Measurements from ENCODE around the gene ADGRF1.

The ADGRF1 gene

GRCh38 chr6:47075168-47075567, 33.0 kb upstream of the ADGRF1 start:
- Mint-ChIP-seq H3K4me1 (peaks cover 18% of the 10 kb centered on the region), H3K4me3 (no peak overlapping the region), H3K27ac (no peak overlapping the region), H3K36me3 (ENCODE audit: low read depth) (no peaks in the 10 kb centered on the region), H3K27me3 (ENCODE audit: low read depth, poor library complexity) (no peaks in the 10 kb centered on the region), H3K9me3 (no peaks in the 10 kb centered on the region)
- TF ChIP-seq CTCF (IDR thresholded peaks at IDR 0.05): no peak
- DNase-seq: no peak

GRCh38 chr6:47073125-47074110, 31.3 kb upstream of the ADGRF1 start:
- Mint-ChIP-seq H3K27ac (no peak overlapping the region), H3K4me3 (no peak overlapping the region), H3K36me3 (ENCODE audit: low read depth) (no peaks in the 10 kb centered on the region), H3K9me3 (no peaks in the 10 kb centered on the region), H3K4me1 (peaks cover 18% of the 10 kb centered on the region), H3K27me3 (ENCODE audit: low read depth, poor library complexity) (peaks cover 4% of the 10 kb centered on the region)
- DNase-seq: no peak
- no peak for TF ChIP-seq CTCF (IDR thresholded peaks at IDR 0.05)

GRCh38 chr6:47072667-47073066, 30.5 kb upstream of the ADGRF1 start:
- TF ChIP-seq CTCF (IDR thresholded peaks at IDR 0.05): no peak
- Mint-ChIP-seq H3K4me1 (peaks cover 18% of the 10 kb centered on the region), H3K9me3 (no peaks in the 10 kb centered on the region), H3K4me3 (no peak overlapping the region), H3K36me3 (ENCODE audit: low read depth) (no peaks in the 10 kb centered on the region), H3K27ac (no peak overlapping the region), H3K27me3 (ENCODE audit: low read depth, poor library complexity) (peaks cover 4% of the 10 kb centered on the region)
- DNase-seq: no peak

GRCh38 chr6:47071681-47072080, 29.5 kb upstream of the ADGRF1 start:
- Mint-ChIP-seq H3K27me3 (ENCODE audit: low read depth, poor library complexity) (peaks cover 4% of the 10 kb centered on the region), H3K9me3 (peaks cover 2% of the 10 kb centered on the region), H3K36me3 (ENCODE audit: low read depth) (no peaks in the 10 kb centered on the region), H3K4me1 (peaks cover 14% of the 10 kb centered on the region), H3K27ac (no peak overlapping the region), H3K4me3 (no peak overlapping the region)
- TF ChIP-seq CTCF (IDR thresholded peaks at IDR 0.05): no peak
- DNase-seq: no peak

GRCh38 chr6:47070461-47070860, 28.3 kb upstream of the ADGRF1 start:
- no peak for DNase-seq
- Mint-ChIP-seq H3K4me1 (peaks cover 4% of the 10 kb centered on the region), H3K36me3 (ENCODE audit: low read depth) (no peaks in the 10 kb centered on the region), H3K27me3 (ENCODE audit: low read depth, poor library complexity) (peaks cover 4% of the 10 kb centered on the region), H3K4me3 (no peak overlapping the region), H3K9me3 (peaks cover 11% of the 10 kb centered on the region), H3K27ac (no peak overlapping the region)
- TF ChIP-seq CTCF (IDR thresholded peaks at IDR 0.05): no peak

- TF ChIP-seq CTCF (IDR thresholded peaks at IDR 0.05): no peak
- DNase-seq: no peak
- H3K36me3 Mint-ChIP-seq (ENCODE audit: low read depth): no peaks in the 10 kb centered on the region
- peaks cover 20% of the 10 kb centered on the region for H3K9me3 Mint-ChIP-seq
- peaks cover 8% of the 10 kb centered on the region for H3K27me3 Mint-ChIP-seq (ENCODE audit: low read depth, poor library complexity)
- H3K27ac Mint-ChIP-seq: no peak overlapping the region
- no peak overlapping the region for H3K4me3 Mint-ChIP-seq
- peaks cover 2% of the 10 kb centered on the region for H3K4me1 Mint-ChIP-seq
Observed at GRCh38 chr6:47069156-47069555, 27.0 kb upstream of the ADGRF1 start.

Data from nephron progenitor cell (in vitro differentiated cells).